ENCODE data around the gene CCNJL. TPM values are rescaled to one million over a fixed set of nuclear protein-coding genes. Genes with fewer than 3 reads are reported as not detected.

The CCNJL gene
- total RNA-seq, 1 donor from 2014 or later, result 123 TPM

- no peaks in the 10 kb centered on the region for H3K36me3 Mint-ChIP-seq (ENCODE audit: unreplicated experiment)
- H3K27me3 Mint-ChIP-seq (ENCODE audit: unreplicated experiment), result peaks cover 4% of the 10 kb centered on the region
- H3K27ac Mint-ChIP-seq (ENCODE audit: unreplicated experiment), result no peak within 1 kb of the TSS
Measured at GRCh38 chr5:160229190-160229742, 83.1 kb downstream of the CCNJL start, which contains the start of gene FABP6. Gene FABP6 (plus strand): TSS chr5:160229506. CDS start chr5:160229558, 52 bp downstream.

GRCh38 chr5:160227012-160227411 is 85.4 kb downstream of the CCNJL start:
- no peak overlapping the region for H3K27ac Mint-ChIP-seq (ENCODE audit: unreplicated experiment)
- TF ChIP-seq CTCF (IDR thresholded peaks at IDR 0.05; ENCODE audit: partially characterized antibody, unreplicated experiment), result no peak
- H3K9me3 Mint-ChIP-seq (ENCODE audit: unreplicated experiment), result peaks cover 6% of the 10 kb centered on the region
- no peaks in the 10 kb centered on the region for H3K36me3 Mint-ChIP-seq (ENCODE audit: unreplicated experiment)
- peaks cover 4% of the 10 kb centered on the region for H3K27me3 Mint-ChIP-seq (ENCODE audit: unreplicated experiment)
- DNase-seq, result no peak
- no peaks in the 10 kb centered on the region for H3K4me1 Mint-ChIP-seq (ENCODE audit: low read depth, unreplicated experiment)
- H3K4me3 Mint-ChIP-seq (ENCODE audit: unreplicated experiment), result no peak overlapping the region

More at GRCh38 chr5:160229190-160229742, 83.1 kb downstream of the CCNJL start, which contains the start of gene FABP6:
- H3K4me1 Mint-ChIP-seq (ENCODE audit: low read depth, unreplicated experiment), result no peaks in the 10 kb centered on the region
- no peak for TF ChIP-seq CTCF (IDR thresholded peaks at IDR 0.05; ENCODE audit: partially characterized antibody, unreplicated experiment)
- peaks cover 6% of the 10 kb centered on the region for H3K9me3 Mint-ChIP-seq (ENCODE audit: unreplicated experiment)
- no peak within 1 kb of the TSS for H3K4me3 Mint-ChIP-seq (ENCODE audit: unreplicated experiment)
- DNase-seq, result no peak

- DNase-seq, result no peak
- Mint-ChIP-seq H3K4me3 (ENCODE audit: unreplicated experiment) (no peak overlapping the region), H3K27ac (ENCODE audit: unreplicated experiment) (no peak overlapping the region), H3K27me3 (ENCODE audit: unreplicated experiment) (peaks cover 2% of the 10 kb centered on the region), H3K9me3 (ENCODE audit: unreplicated experiment) (peaks cover 1% of the 10 kb centered on the region), H3K36me3 (ENCODE audit: unreplicated experiment) (no peaks in the 10 kb centered on the region), H3K4me1 (ENCODE audit: low read depth, unreplicated experiment) (no peaks in the 10 kb centered on the region)
- no peak for TF ChIP-seq CTCF (IDR thresholded peaks at IDR 0.05; ENCODE audit: partially characterized antibody, unreplicated experiment)
Measured at GRCh38 chr5:160221082-160221481, 91.3 kb downstream of the CCNJL start.

GRCh38 chr5:160219356-160219755 is 93.0 kb downstream of the CCNJL start:
- no peak overlapping the region for H3K27ac Mint-ChIP-seq (ENCODE audit: unreplicated experiment)
- TF ChIP-seq CTCF (IDR thresholded peaks at IDR 0.05; ENCODE audit: partially characterized antibody, unreplicated experiment), result no peak

GRCh38 chr5:160213537-160213936 is 98.8 kb downstream of the CCNJL start:
- Mint-ChIP-seq H3K36me3 (ENCODE audit: unreplicated experiment) (no peaks in the 10 kb centered on the region), H3K4me3 (ENCODE audit: unreplicated experiment) (no peak overlapping the region), H3K9me3 (ENCODE audit: unreplicated experiment) (no peaks in the 10 kb centered on the region), H3K27me3 (ENCODE audit: unreplicated experiment) (no peaks in the 10 kb centered on the region), H3K4me1 (ENCODE audit: low read depth, unreplicated experiment) (peaks cover 6% of the 10 kb centered on the region), H3K27ac (ENCODE audit: unreplicated experiment) (no peak overlapping the region)
- no peak for DNase-seq
- TF ChIP-seq CTCF (IDR thresholded peaks at IDR 0.05; ENCODE audit: partially characterized antibody, unreplicated experiment), result no peak

More at GRCh38 chr5:160219356-160219755, 93.0 kb downstream of the CCNJL start:
- Mint-ChIP-seq H3K36me3 (ENCODE audit: unreplicated experiment) (no peaks in the 10 kb centered on the region), H3K27me3 (ENCODE audit: unreplicated experiment) (peaks cover 2% of the 10 kb centered on the region), H3K4me3 (ENCODE audit: unreplicated experiment) (no peak overlapping the region), H3K9me3 (ENCODE audit: unreplicated experiment) (no peaks in the 10 kb centered on the region), H3K4me1 (ENCODE audit: low read depth, unreplicated experiment) (no peaks in the 10 kb centered on the region)
- no peak for DNase-seq
